Right ventricle myocardium superior (tissue), 1 donor: Measurements from ENCODE around the gene HIBCH. TPM values are rescaled to one million over a fixed set of nuclear protein-coding genes. Genes with fewer than 3 reads are reported as not detected.
A peak's percentile ranks its signal among the peaks of the same experiment; 100 is the strongest.
"Not testable (repeated sequence)": the region's sequence is repeated elsewhere in the genome, so short reads cannot be mapped to it uniquely, and the experiment has no call there.

Source experiments
- ATAC-seq: fragments of 200-7000 bp; cut with Tn5 transposase; one replicate; pipeline ENCODE4 v1.9.1; 2020; ENCODE audit warnings: mild to moderate bottlenecking; ENCODE audit not compliant: poor library complexity
- DNase-seq: peaks from one replicate; pipeline ENCODE4 v3.0.0-alpha.2; 2020
- intact Hi-C: fragments of 100-400 bp; cut with DNase I; formaldehyde crosslinking; loops from one replicate; pipeline ENCODE4 v1.11.2; 2022
- total RNA-seq: library from RNA; stranded (reverse); fragmentation: NEBNext Ultra II Directional; extraction: Animal tissue kit (Norgen Biotek cat#: 25700); gene quantifications from one replicate; pipeline ENCODE4 v1.2.1, GENCODE V29; 2021
- donor health status: DM: no; HTN: yes; CAD: no; lungs with severe emphysema.

The HIBCH gene
- total RNA-seq, 1 donor from 2014 or later: 22.5 TPM

- ATAC-seq: peak; percentile 77
- peak; percentile 58 for DNase-seq
- intact Hi-C loops: no loop called here
Observed at GRCh38 chr2:190344276-190344827, 24.7 kb upstream of the HIBCH start.

GRCh38 chr2:190343536-190344275, 24.1 kb upstream of the HIBCH start, which contains the start of gene INPP1:
Gene INPP1, plus strand, starts transcription at chr2:190343589. Its CDS starts 16,514 bp downstream, at chr2:190360103.
- DNase-seq: peak; percentile 84
- intact Hi-C loops: no loop called here
- ATAC-seq: peak; percentile 88

GRCh38 chr2:190343089-190343535, 23.5 kb upstream of the HIBCH start:
- ATAC-seq (no peak), DNase-seq (no peak)
- intact Hi-C loops: no loop called here

- no peak for ATAC-seq
- DNase-seq: no peak
- intact Hi-C loops: no loop called here
Observed at GRCh38 chr2:190342611-190343010, 23.0 kb upstream of the HIBCH start.

GRCh38 chr2:190340369-190340768, 20.7 kb upstream of the HIBCH start:
- intact Hi-C loops: no loop called here
- DNase-seq: no peak
- ATAC-seq: no peak

- intact Hi-C loops: no loop called here
- ATAC-seq (no peak), DNase-seq (no peak)
Observed at GRCh38 chr2:190339394-190339793, 19.8 kb upstream of the HIBCH start.

GRCh38 chr2:190338453-190338852, 18.8 kb upstream of the HIBCH start:
- DNase-seq: no peak
- no peak for ATAC-seq
- intact Hi-C loops: no loop called here

- intact Hi-C loops: no loop called here
- ATAC-seq (no peak), DNase-seq (no peak)
Observed at GRCh38 chr2:190336420-190336819, 16.8 kb upstream of the HIBCH start.

GRCh38 chr2:190335584-190335983, 16.0 kb upstream of the HIBCH start:
- DNase-seq, intact Hi-C loops, ATAC-seq: not testable (repeated sequence)

- intact Hi-C loops: no loop called here
- no peak for DNase-seq
- no peak for ATAC-seq
Observed at GRCh38 chr2:190335225-190335559, 15.6 kb upstream of the HIBCH start.

GRCh38 chr2:190334479-190335224, 15.0 kb upstream of the HIBCH start:
- peak; percentile 61 for ATAC-seq
- intact Hi-C loops: no loop called here

GRCh38 chr2:190333928-190334327, 14.3 kb upstream of the HIBCH start:
- no peak for ATAC-seq
- intact Hi-C loops: no loop called here
- DNase-seq: no peak

More at GRCh38 chr2:190334479-190335224, 15.0 kb upstream of the HIBCH start:
- DNase-seq: no peak

- ATAC-seq (no peak), DNase-seq (no peak)
- intact Hi-C loops: no loop called here
Observed at GRCh38 chr2:190333395-190333794, 13.8 kb upstream of the HIBCH start.

- ATAC-seq (no peak), DNase-seq (no peak)
- intact Hi-C loops: no loop called here
Observed at GRCh38 chr2:190328573-190329147, 9.0 kb upstream of the HIBCH start.

GRCh38 chr2:190327867-190328572, 8.4 kb upstream of the HIBCH start:
- intact Hi-C loops: no loop called here
- ATAC-seq (no peak), DNase-seq (no peak)

- ATAC-seq: no peak
- no peak for DNase-seq
- intact Hi-C loops: no loop called here
Observed at GRCh38 chr2:190325588-190325987, 6.0 kb upstream of the HIBCH start.

GRCh38 chr2:190323406-190323805, 3.8 kb upstream of the HIBCH start:
- ATAC-seq: no peak
- no peak for DNase-seq
- intact Hi-C loops: no loop called here

- ATAC-seq: no peak
- intact Hi-C loops: no loop called here
- DNase-seq: no peak
Observed at GRCh38 chr2:190320696-190321095, 1.1 kb upstream of the HIBCH start.
